Mucosa of descending colon (tissue), 3 donors: ENCODE results near the gene CORO2A. TPM values are rescaled to one million over a fixed set of nuclear protein-coding genes. Genes with fewer than 3 reads are reported as not detected.
"Not testable (repeated sequence)": the region's sequence is repeated elsewhere in the genome, so short reads cannot be mapped to it uniquely, and the experiment has no call there.

Source experiments
- ATAC-seq: fragments of 200-7000 bp; cut with Tn5 transposase; one replicate; pipeline ENCODE4 v1.9.1; 2020; ENCODE audit warnings: mild to moderate bottlenecking, moderate library complexity
- DNase-seq, 3 donors: peaks; one replicate each; pipeline ENCODE4 v3.0.0-alpha.2; 2020
- H3K36me3 ChIP-seq: fragments of 200-600 bp; one replicate; pipeline ENCODE4 v1.8.0; 2021; ENCODE audit warnings: low read depth, mild to moderate bottlenecking
- H3K4me1 ChIP-seq: fragments of 200-600 bp; one replicate; pipeline ENCODE4 v1.8.0; 2021; ENCODE audit warnings: low read depth, mild to moderate bottlenecking
- H3K4me3 ChIP-seq: fragments of 200-600 bp; one replicate; pipeline ENCODE4 v1.8.0; 2021; ENCODE audit warnings: mild to moderate bottlenecking
- H3K9me3 ChIP-seq: fragments of 200-600 bp; one replicate; pipeline ENCODE4 v1.8.0; 2021; ENCODE audit warnings: mild to moderate bottlenecking
- intact Hi-C, 2 donors: fragments of 100-400 bp; cut with DNase I in 1 of 2; cut with micrococcal nuclease in 1 of 2; formaldehyde crosslinking; loops; one replicate each; pipeline versions ENCODE4 v1.11.0 to v1.11.1; 2022; cut with DNase I, micrococcal nuclease
- total RNA-seq, 3 donors: library from RNA; stranded (reverse); fragmentation: NEBNext Ultra II Directional in 2 of 3; extraction: Animal tissue kit (Norgen Biotek cat#: 25700) in 2 of 3; gene quantifications; one replicate each; pipeline versions ENCODE4 v1.2.1 to v1.2.4, GENCODE V29; 2021 to 2023
- TF ChIP-seq, protein P1 (sequence below): fragments of 200-600 bp; IDR thresholded peaks from one replicate; pipeline ENCODE4 v1.8.0; 2022; ENCODE audit warnings: antibody characterized with exemption, mild to moderate bottlenecking
- donor health status: DM: no; HTN: no; CAD: no; lungs with moderate emphysema.
- donor health status: DM: no; HTN: no; CAD: no.
- donor health status: DM: no; HTN: yes; CAD: no.

Gene CORO2A
- total RNA-seq, 3 donors from 2014 or later: 25.8 to 56.1 (median 45.0) TPM

DNA sequence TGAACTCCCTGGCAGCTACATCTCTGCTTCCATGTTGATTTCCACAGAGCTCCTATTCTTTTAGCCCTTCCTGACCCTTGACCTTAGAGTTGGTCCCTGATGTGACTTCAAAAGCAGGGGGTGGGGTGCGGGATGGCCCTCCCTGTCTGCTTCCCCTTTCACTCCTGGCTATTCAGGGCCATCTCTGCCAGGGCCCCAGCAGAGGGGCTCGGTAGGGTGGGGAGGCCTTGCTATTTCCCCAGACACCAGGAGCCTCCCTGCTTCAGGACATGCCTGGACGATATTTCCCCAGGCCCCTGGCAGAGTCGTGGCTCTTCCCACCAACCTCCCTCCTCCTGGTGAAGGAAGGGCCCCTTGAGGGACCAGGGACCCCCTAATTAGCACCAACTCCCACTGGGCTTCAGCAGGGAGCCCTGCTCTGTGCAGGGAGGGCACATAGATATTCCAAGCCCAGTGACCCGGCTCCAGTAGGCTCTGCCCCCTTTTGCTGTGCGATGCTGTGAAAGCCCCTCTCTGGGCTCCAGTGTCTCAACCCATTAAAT is 17.3 kb downstream of the CORO2A start:
- peak in 1 of 3 donors; percentile 25 for DNase-seq
- no peak for ATAC-seq

DNA sequence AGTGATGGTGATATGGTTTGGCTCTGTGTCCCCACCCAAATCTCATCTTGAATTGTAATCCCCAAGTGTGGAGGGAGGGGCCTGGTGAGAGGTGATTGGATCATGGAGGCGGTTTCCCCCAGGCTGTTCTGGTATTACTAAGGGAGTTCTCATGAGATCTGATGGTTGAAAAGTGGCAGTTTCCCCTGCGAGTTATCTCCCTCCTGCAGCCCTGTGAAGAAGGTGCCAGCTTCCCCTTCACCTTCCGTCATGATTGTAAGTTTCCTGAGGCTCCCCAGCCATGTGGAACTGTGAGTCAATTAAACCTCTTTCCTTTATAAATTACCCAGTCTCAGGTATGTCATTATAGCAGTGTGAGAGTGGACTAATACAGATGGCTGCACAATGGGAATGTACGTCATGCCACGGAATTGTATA is 17.9 kb downstream of the CORO2A start:
- ATAC-seq, H3K9me3 ChIP-seq, H3K36me3 ChIP-seq, H3K4me3 ChIP-seq, H3K4me1 ChIP-seq, intact Hi-C loops: not testable (repeated sequence)
- peak in 1 of 3 donors; percentile 2 for DNase-seq

More for the DNA sequence above, 17.3 kb downstream of the CORO2A start:
- TF ChIP-seq, protein P1, sequence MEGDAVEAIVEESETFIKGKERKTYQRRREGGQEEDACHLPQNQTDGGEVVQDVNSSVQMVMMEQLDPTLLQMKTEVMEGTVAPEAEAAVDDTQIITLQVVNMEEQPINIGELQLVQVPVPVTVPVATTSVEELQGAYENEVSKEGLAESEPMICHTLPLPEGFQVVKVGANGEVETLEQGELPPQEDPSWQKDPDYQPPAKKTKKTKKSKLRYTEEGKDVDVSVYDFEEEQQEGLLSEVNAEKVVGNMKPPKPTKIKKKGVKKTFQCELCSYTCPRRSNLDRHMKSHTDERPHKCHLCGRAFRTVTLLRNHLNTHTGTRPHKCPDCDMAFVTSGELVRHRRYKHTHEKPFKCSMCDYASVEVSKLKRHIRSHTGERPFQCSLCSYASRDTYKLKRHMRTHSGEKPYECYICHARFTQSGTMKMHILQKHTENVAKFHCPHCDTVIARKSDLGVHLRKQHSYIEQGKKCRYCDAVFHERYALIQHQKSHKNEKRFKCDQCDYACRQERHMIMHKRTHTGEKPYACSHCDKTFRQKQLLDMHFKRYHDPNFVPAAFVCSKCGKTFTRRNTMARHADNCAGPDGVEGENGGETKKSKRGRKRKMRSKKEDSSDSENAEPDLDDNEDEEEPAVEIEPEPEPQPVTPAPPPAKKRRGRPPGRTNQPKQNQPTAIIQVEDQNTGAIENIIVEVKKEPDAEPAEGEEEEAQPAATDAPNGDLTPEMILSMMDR: no peak
- no peak overlapping the region for H3K4me3 ChIP-seq
- intact Hi-C loops: no loop called here
- no peaks in the 10 kb centered on the region for H3K9me3 ChIP-seq
- peaks cover 7% of the 10 kb centered on the region for H3K4me1 ChIP-seq
- no peaks in the 10 kb centered on the region for H3K36me3 ChIP-seq

DNA sequence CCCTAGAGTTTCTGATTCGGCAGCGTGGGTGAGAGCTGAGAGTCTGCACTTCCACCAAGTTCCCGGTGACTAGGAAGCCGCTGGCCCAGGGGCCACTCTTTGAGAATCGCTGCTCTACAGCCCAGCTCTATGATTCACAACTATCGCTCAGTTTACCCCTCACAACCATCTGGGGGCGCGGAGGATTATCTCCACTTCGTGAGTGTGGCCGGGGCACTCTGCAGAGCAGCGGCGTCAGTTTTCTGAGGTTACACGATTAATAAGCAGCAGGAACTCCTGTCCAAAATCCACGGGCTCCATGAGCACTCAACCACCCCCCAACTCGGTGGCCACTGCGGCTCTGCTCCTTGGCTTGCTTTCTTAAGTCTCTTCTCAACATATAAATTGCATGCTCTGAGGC is 19.3 kb downstream of the CORO2A start:
- Histone ChIP-seq H3K36me3 (no peaks in the 10 kb centered on the region), H3K4me1 (peaks cover 14% of the 10 kb centered on the region)
- intact Hi-C loops: no loop called here

DNA sequence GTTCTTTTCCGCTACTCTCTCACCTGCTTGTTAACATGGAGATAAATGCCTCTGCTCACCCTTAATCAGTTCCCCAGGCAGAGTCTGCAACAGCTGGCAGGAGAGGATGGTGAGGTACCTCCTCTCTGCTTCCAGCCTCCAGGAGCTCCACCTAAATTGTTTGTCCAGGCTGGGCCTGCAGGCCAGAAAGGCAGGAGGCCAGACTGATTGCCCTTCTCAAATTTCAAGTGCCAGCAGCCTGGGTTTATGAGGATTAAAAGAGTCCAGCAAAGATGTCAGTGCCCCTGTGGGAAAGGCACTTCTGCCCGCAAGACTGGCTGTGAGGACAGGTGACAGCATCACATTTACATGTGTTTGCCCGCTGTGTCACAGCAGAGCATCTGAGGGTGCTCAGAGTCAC is 19.8 kb downstream of the CORO2A start:
- Histone ChIP-seq H3K9me3 (no peaks in the 10 kb centered on the region), H3K4me1 (peaks cover 14% of the 10 kb centered on the region), H3K4me3 (no peak overlapping the region), H3K36me3 (no peaks in the 10 kb centered on the region)
- ATAC-seq (peak; percentile 46), DNase-seq (no peak)
- TF ChIP-seq, protein P1: no peak
- intact Hi-C loops: no loop called here

More for the DNA sequence above, 19.3 kb downstream of the CORO2A start:
- TF ChIP-seq, protein P1: no peak
- H3K9me3 ChIP-seq: no peaks in the 10 kb centered on the region
- ATAC-seq (no peak), DNase-seq (no peak)
- no peak overlapping the region for H3K4me3 ChIP-seq

DNA sequence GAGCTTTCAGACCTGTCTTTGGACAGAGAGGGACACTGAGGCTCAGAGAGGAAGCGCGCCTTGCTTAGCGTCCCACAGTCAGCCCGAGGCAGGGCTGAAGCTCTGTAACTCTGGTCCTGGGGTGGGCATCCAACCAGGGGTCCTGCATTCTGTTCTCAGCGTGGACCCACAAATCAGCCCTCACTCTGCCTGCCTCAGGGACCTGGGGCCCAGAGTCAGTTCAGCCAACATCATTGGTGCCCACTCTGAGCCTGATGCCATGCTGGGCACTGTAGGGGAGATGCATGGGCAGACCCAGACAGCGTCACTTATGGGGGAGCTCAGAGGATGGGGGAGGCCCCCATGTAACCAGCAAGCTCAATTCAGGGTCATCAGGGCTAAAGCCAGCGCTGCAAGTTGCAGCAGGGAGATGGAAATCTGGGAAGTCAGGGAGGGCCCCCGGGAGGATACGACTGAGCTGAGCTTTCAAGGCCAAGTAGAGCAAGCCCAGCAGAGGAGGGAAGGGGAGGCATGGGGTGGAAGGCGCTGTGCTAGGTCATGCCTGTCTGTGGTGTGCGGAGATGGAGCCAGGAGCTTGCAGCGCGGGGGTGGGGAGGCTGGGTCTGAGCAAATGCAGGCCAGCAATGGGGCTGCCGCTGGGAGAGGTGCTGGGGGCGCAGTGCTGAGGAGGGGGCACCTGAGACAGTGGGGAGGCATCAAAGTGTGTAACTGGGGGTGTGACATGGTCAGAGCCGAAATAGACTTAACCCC is 21.1 kb downstream of the CORO2A start:
- H3K4me1 ChIP-seq: peaks cover 10% of the 10 kb centered on the region
- DNase-seq: peak in 1 of 3 donors; percentile 43

More for the DNA sequence above, 21.1 kb downstream of the CORO2A start:
- no peaks in the 10 kb centered on the region for H3K9me3 ChIP-seq
- H3K4me3 ChIP-seq: no peak overlapping the region
- no peak for ATAC-seq
- no peaks in the 10 kb centered on the region for H3K36me3 ChIP-seq
- intact Hi-C loops: no loop called here
- TF ChIP-seq, protein P1: no peak
